SK-N-SH treated with all-trans-retinoic acid at 6 μM for 48 hours (cell line): ENCODE measurements around the gene CD52.

Experiments used
- ATAC-seq: fragments of 200-7000 bp; cut with Tn5 transposase; 3 replicates; pipeline ENCODE4 v1.9.1; 2020; ENCODE audit warnings: mild to moderate bottlenecking, moderate library complexity
- BACH2 ChIP-seq: fragments of 250-450 bp; sonication (Bioruptor Pico); IDR thresholded peaks from 2 replicates; pipeline ENCODE4 v1.9.0; 2021; ENCODE audit warnings: mild to moderate bottlenecking, borderline replicate concordance
- CREB5 ChIP-seq: fragments of 250-450 bp; sonication (Bioruptor Pico); IDR thresholded peaks from 2 replicates; pipeline ENCODE4 v1.5.1; 2020; ENCODE audit warnings: low read depth, mild to moderate bottlenecking, moderate library complexity
- CSDC2 ChIP-seq: fragments of 250-450 bp; sonication (Bioruptor Pico); IDR thresholded peaks from 2 replicates; pipeline ENCODE4 v1.5.0; 2020; ENCODE audit warnings: mild to moderate bottlenecking, moderate library complexity
- CSRNP3 ChIP-seq: fragments of 250-450 bp; sonication (Bioruptor Pico); IDR thresholded peaks from 2 replicates; pipeline ENCODE4 v1.5.1; 2021; ENCODE audit warnings: mild to moderate bottlenecking, moderate library complexity
- ISL1 ChIP-seq: fragments of 250-450 bp; sonication (Bioruptor Pico); IDR thresholded peaks from 2 replicates; pipeline ENCODE4 v2.1.2; 2022; ENCODE audit warnings: mild to moderate bottlenecking, moderate library complexity
- PATZ1 ChIP-seq: fragments of 250-450 bp; sonication (Bioruptor Pico); IDR thresholded peaks from 2 replicates; pipeline ENCODE4 v1.8.0; 2020; ENCODE audit warnings: mild to moderate bottlenecking, moderate library complexity, borderline replicate concordance
- POU6F1 ChIP-seq: fragments of 250-450 bp; sonication (Bioruptor Pico); IDR thresholded peaks from 2 replicates; pipeline ENCODE4 v1.8.0; 2021; ENCODE audit warnings: low read depth, mild to moderate bottlenecking, moderate library complexity, borderline replicate concordance
- PPARA ChIP-seq: fragments of 250-450 bp; sonication (Bioruptor Pico); IDR thresholded peaks from 2 replicates; pipeline ENCODE4 v1.5.0; 2020; ENCODE audit warnings: mild to moderate bottlenecking, borderline replicate concordance
- RARB ChIP-seq: fragments of 250-450 bp; sonication (Bioruptor Pico); IDR thresholded peaks from 2 replicates; pipeline ENCODE4 v1.8.0; 2021; ENCODE audit warnings: mild to moderate bottlenecking, moderate library complexity
- TCF4 ChIP-seq: fragments of 250-450 bp; sonication (Bioruptor Pico); IDR thresholded peaks from 2 replicates; pipeline ENCODE4 v1.8.0; 2021; ENCODE audit warnings: mild to moderate bottlenecking, moderate library complexity, borderline replicate concordance
- TOX ChIP-seq: fragments of 250-450 bp; sonication (Bioruptor Pico); IDR thresholded peaks from 2 replicates; pipeline ENCODE4 v1.8.0; 2021; ENCODE audit warnings: mild to moderate bottlenecking, moderate library complexity, borderline replicate concordance
- ZC3H10 ChIP-seq: fragments of 250-450 bp; sonication (Bioruptor Pico); IDR thresholded peaks from 2 replicates; pipeline ENCODE4 v1.5.1; 2021; ENCODE audit warnings: mild to moderate bottlenecking, moderate library complexity
- ZFP3 ChIP-seq: fragments of 250-450 bp; sonication (Bioruptor Pico); IDR thresholded peaks from 2 replicates; pipeline ENCODE4 v1.5.0; 2020; ENCODE audit warnings: mild to moderate bottlenecking, moderate library complexity
- ZFP30 ChIP-seq: fragments of 450-650 bp; formaldehyde crosslinking; IDR thresholded peaks from 2 replicates; pipeline ENCODE4 v1.5.0; 2022; ENCODE audit warnings: mild to moderate bottlenecking, moderate library complexity
- ZNF70 ChIP-seq: fragments of 450-650 bp; formaldehyde crosslinking; IDR thresholded peaks from 2 replicates; pipeline ENCODE4 v1.5.0; 2020; ENCODE audit warnings: mild to moderate bottlenecking, moderate library complexity
- ZNF8 ChIP-seq: fragments of 450-650 bp; formaldehyde crosslinking; IDR thresholded peaks from 2 replicates; pipeline ENCODE4 v1.5.0; 2020; ENCODE audit warnings: mild to moderate bottlenecking, moderate library complexity

CD52 gene

GRCh38 chr1:26281091-26281958 is 36.4 kb upstream of the CD52 start:
- no peak for ATAC-seq

GRCh38 chr1:26281971-26282370 is 35.8 kb upstream of the CD52 start:
- no peak for ATAC-seq
- TF ChIP-seq PPARA (no peak), ZC3H10 (CRISPR knock-in tag) (no peak), ZFP30 (CRISPR knock-in tag) (no peak), CSDC2 (CRISPR knock-in tag) (no peak), POU6F1 (no peak), TCF4 (CRISPR knock-in tag) (no peak), ISL1 (no peak), PATZ1 (CRISPR knock-in tag) (no peak), ZFP3 (CRISPR knock-in tag) (no peak), CSRNP3 (CRISPR knock-in tag) (no peak)
- TF ChIP-seq, all 23 proteins: peak for 0

More at GRCh38 chr1:26281091-26281958, 36.4 kb upstream of the CD52 start:
- no peak for TF ChIP-seq POU6F1

- no peak for ATAC-seq
- TF ChIP-seq ZC3H10 (CRISPR knock-in tag) (no peak), ZFP3 (CRISPR knock-in tag) (no peak), CSDC2 (CRISPR knock-in tag) (no peak), ZNF8 (CRISPR knock-in tag) (no peak), BACH2 (CRISPR knock-in tag) (no peak), RARB (no peak), ZNF70 (CRISPR knock-in tag) (no peak), PPARA (no peak), PATZ1 (CRISPR knock-in tag) (no peak), ZFP30 (CRISPR knock-in tag) (no peak), POU6F1 (no peak), ISL1 (no peak), TCF4 (CRISPR knock-in tag) (no peak), TOX (CRISPR knock-in tag) (no peak), CREB5 (CRISPR knock-in tag) (no peak)
Measured at GRCh38 chr1:26282401-26282918, 35.3 kb upstream of the CD52 start.
